GM18502 (cell line): ENCODE data around the gene SMIM28.
"Not testable (repeated sequence)": the region's sequence is repeated elsewhere in the genome, so short reads cannot be mapped to it uniquely, and the experiment has no call there.

Source experiments
- ATAC-seq: cut with Tn5 transposase; IDR thresholded peaks from one replicate; pipeline ENCODE4 v1.9.1; 2021; ENCODE audit warnings: mild to moderate bottlenecking; ENCODE audit not compliant: unreplicated experiment, poor library complexity

Gene SMIM28

DNA sequence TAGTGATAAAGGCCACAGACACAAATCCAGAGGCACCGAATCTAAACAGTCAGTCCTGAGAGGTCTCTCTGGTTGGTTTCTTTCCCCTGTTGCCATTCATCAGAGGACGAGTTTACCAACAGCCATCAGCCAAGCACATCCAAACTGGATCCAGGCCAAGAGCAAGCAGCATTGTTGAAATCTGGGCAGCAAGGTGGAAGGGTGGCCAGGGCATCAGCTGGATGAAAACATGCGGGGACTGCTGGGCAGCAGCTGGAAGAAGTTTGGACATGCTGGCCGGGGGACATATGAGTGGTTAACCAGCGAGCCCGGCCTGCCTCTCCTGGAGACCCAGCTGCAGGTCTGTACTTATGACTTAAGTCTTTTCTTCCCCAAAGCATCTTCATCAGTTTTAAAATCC is at the start of gene SMIM28:
Gene SMIM28 (plus strand): TSS at position 62 of the 400 bp plus-strand sequence. CDS start 168 bp downstream, at position 230.
- no peak for ATAC-seq

DNA sequence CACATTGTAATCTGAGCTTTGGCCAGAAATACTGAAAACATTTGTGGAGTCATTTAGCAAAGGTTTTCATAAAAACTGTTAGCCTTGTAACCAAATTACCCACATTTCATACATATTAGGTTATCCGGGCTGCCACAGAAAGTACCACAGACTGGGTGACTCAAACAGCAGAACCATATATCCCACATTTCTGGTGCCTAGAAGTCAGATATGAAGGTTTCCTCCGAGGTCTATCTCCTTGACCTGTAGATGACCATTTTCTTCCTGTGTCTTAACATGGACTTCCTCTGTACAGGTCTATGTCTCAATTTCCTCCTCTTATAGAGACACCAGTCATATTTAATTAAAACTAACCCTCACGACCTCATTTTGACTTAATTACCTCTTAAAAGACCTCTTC is 49.5 kb upstream of the SMIM28 start:
- ATAC-seq: no peak

DNA sequence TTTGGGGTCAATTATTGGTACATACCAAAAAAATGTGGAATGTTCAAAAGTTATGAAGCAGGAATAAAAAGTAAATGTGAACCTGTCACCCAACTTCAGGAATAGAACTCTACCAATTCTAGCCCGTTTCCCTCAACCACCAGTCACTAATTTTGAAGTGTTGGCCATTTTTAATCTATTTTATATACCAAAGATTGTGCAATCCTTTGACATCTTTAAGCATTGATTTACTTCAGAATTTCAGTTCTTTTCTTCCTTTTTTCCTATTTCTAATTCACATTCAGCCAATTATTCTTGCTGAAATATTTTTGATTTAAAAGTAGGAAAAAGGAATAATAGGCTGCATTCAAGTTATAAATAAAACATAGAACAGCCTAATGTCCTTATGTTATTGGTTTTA is 46.9 kb upstream of the SMIM28 start:
- ATAC-seq: no peak

DNA sequence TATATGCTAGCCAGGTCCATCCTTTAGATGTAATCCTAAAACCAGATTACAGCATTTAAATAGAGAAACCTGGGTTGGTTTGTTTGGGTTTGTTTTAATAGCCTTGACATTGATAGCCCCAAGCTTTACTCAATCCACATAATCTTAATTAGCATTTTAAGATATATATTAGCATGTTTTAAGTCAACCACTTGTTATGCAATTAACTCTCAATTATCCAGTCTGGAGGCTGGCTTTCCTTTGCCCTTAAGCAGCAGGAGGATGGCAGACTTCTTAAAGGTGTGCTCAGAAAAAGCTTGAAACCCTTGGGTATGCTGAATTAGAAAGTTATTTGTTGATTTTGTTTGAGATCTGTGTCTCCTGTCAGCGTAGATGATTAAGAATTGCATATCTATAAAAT is 46.3 kb upstream of the SMIM28 start:
- ATAC-seq: no peak

DNA sequence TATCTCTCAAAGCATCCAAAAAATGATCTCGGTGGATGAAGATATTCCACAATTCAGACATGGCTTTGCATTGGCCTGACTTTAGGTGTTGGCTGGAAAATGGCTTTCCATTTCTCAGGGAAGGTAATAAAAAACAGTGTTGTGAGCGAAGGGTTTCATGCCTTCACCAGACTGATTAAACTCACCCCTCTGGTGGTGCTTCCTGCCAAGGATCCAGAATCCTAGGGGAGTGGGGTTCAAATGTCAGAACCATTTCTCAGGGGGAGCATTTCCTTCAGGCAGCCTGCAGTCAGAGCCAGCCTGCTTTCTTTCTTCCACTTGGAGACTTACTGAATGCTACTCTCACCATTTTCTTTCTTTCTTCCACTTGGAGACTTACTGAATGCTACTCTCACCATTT is 45.7 kb upstream of the SMIM28 start:
- ATAC-seq: no peak

DNA sequence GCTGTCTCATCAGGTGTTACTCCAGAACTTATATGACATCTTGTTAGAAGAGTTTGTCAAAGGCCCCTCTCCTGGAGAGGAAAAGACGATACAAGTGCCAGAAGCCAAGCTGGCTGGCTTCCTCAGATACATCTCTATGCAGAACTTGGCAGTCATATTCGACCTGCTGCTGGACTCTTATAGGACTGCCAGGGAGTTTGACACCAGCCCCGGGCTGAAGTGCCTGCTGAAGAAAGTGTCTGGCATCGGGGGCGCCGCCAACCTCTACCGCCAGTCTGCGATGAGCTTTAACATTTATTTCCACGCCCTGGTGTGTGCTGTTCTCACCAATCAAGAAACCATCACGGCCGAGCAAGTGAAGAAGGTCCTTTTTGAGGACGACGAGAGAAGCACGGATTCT is 43.7 kb upstream of the SMIM28 start:
- ATAC-seq: no peak

DNA sequence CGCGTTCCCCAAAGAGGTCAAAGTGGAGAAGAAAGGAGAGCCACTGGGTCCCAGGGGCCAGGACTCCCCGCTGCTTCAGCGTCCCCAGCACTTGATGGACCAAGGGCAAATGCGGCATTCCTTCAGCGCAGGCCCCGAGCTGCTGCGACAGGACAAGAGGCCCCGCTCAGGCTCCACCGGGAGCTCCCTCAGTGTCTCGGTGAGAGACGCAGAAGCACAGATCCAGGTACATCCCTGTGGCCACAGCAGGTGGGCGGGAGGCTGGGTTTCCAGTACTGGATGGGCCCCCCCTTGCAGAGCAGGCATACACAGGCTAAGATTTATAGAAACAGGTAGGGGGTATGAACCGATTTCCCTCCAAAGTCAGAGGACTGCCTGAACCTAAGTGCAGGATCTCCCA is 42.7 kb upstream of the SMIM28 start:
- no peak for ATAC-seq

DNA sequence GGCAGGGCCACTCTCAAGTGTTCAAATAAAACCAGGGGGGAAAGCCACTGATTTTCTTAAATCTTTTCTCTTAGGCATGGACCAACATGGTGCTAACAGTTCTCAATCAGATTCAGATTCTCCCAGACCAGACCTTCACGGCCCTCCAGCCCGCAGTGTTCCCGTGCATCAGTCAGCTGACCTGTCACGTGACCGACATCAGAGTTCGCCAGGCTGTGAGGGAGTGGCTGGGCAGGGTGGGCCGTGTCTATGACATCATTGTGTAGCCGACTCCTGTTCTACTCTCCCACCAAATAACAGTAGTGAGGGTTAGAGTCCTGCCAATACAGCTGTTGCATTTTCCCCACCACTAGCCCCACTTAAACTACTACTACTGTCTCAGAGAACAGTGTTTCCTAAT is 41.5 kb upstream of the SMIM28 start:
- ATAC-seq: no peak

DNA sequence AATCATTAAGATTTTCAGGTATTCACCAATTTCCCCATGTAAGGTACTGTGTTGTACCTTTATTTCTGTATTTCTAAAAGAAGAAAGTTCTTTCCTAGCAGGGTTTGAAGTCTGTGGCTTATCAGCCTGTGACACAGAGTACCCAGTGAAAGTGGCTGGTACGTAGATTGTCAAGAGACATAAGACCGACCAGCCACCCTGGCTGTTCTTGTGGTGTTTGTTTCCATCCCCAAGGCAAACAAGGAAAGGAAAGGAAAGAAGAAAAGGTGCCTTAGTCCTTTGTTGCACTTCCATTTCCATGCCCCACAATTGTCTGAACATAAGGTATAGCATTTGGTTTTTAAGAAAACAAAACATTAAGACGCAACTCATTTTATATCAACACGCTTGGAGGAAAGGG is 40.6 kb upstream of the SMIM28 start:
- no peak for ATAC-seq

DNA sequence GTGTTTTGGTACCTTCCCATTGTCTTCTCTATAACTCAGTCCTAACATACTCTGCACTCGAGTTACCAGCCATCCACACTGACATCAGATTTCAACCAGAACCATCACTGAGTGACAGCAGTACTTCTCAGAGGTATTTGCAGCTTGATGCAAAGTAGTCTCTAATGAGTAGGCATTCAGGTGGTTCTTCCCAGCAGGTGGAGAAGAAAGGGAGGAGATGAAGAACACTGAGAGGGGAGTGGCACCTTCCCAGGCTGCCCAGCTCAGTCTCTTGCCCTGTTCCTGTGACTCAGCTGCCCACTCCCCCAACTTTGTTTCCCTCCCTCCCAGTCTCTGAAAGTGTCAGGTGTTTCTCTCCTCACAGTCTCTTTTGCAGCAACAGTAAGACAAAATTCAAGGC is 38.7 kb upstream of the SMIM28 start:
- no peak for ATAC-seq

DNA sequence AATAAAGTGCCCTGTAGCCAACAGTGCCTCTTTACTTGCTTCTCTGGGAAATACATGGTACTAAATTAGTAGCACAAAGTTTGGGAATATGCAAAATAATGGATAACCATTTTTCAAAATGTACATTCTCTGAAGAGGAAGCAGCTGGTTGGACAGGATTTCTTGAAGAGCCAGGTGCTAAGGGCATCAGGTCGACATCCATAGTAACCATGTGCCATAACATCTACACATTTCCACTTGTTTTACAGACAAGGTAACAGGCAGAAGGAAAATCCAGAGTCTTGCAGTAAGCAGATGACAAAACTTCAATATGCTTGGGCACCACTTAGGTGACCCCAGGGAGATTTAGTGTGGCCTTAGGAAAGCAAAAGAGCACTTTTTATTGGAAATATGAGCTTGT is 36.5 kb upstream of the SMIM28 start:
- no peak for ATAC-seq

DNA sequence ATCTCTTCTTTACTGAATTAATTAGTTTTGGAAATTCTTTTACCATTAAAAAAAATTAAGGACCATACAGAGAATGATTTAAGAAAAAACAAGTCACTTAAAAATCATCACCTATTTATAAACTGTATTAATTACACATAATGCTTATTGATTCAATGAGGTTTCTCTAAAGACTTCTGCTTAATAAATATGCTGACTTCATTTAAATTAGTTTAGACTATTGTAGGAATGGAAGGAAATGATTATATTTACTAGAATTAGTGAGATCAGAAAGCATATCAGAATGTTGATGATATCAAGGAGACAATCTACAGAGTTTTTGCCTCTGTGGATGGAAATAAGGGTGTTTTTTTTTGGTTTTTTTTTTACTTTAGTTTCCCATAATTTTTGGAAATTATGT is 34.6 kb upstream of the SMIM28 start:
- no peak for ATAC-seq

DNA sequence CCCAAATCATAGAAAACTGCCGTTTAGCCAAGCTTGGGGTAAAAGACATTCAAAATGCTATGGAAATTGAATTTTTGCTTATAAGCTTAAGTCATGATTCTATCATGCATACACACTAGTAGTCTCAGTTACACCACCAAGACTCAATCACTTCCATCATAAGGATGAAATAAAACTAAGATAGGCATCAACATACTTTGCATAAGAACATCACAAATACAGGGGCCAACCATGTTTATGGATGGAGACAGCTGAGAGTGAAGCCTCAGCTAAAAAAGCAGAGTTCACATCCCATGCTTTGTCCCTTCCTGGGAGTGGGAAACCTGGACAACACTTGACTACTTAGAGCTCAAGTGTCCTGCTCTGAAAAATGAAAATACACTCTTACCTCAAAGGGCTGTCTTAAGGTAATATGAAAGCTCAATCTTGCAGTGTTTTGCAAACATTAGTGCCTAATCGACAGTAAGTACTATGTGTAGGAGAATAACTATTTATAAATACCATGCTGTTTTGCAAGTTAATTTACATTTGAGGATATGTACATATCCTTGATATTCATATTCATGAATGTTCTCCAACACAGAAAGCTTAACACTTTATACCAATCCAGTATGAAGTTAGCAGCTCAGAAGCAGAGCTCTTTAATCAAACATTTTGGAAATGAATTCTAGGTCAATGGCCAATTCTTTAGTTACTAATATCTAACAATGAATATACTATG is 32.0 kb upstream of the SMIM28 start:
- ATAC-seq: no peak

DNA sequence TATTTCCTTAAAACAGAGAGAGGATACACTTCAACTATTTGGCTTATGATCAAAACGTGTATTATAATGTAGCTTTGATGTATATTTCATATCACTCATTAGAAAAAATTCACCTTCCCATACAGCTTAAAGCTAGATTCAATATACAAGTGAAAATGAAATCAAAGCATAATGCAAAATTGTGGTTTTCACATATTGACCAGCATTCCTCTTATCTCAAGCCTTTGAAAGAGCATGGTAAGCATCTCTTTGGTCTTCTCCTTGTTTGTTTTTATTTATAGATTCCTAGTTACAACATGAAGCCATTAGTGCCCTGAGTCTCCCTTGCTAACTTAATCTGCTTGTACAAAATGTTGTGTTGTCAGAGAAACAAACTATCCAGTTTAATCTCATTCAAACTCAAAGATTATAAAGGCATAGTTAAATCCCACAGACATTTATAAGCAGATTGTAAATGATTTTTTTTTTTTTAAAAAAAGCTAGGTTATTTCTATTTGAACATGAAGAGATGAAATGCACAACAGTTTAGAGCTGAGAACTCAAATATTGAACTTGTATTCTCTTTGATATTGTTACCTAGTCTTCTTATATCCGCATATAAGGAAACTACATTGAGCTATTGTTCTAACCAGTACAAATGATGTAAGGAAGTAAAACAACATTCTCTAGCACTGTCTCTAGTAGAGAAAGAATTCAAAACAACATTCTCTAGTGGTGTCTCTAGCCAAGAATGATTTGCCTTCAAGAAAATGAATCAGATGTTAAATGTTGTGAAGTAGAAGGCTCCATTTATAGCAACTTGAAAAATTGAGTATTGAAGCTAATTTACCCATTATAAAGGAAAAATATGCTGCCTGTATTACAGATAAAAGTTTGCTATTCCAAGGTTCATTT is 31.2 kb upstream of the SMIM28 start:
- ATAC-seq: no peak

DNA sequence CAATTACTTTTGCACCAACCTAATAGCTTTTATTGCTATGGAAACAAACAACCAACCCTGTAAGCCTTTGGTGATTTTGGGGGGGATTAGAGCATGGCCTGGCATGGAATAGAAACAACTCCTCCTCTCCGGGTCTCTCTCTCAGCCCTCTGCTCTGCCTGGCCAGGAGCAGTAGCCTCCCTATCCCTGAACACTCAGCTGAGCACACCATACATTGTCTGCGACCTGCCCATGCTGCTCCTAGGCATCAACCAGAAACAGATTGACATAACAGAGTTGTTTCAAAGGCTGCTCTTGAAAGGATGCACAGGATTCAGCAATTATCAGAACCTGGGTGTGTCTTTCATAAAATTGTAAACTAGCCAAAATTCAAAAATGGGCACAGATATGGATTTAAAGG is 29.8 kb upstream of the SMIM28 start:
- no peak for ATAC-seq

DNA sequence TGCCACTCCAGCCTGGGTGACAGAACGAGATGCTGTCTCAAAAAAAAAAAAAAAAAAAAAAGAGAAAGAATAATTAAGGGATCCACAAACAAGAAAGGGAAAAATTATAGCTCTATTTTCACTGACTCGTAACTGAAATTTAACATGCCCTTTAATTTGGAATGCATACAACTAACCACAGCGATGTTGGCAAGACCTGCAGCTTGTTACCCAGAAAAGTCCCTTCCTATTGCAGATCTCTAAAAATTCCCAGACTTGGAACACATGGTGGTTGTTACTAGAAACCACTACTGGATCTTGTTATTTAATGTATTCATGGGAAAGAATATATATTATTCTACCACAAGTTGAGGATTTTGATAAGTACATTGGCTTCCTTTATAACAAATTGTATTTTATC is 27.8 kb upstream of the SMIM28 start:
- ATAC-seq: no peak

DNA sequence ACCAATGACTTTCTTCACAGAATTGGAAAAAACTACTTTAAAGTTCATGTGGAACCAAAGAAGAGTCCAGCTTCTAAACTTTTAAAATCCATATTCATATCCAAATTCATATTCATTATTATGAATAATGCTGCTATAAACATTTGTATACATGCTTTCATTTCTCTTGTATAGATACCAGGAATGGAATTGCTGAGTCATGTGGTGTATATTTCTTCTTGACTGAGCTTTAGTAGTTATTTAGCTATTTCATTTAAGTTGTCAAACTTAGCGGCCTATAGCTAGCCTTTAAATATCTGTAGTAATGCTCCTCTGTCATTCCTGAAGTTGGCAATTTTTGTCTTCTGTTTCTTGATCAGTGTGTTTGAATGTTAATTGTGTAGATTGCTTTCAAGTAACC is 19.8 kb upstream of the SMIM28 start:
- no peak for ATAC-seq

DNA sequence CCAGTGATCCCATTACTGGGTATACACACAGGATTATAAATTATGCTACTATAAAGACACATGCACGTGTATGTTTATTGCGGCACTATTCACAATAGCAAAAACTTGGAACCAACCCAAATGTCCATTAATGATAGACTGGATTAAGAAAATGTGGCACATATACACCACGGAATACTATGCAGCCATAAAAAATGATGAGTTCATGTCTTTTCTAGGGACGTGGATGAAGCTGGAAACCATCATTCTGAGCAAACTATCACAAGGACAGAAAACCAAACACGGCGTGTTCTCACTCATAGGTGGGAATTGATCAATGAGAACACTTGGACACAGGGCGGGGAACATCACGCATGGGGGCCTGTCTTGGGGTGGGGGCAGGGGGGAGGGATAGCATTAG is 9.0 kb upstream of the SMIM28 start:
- not testable (repeated sequence) for ATAC-seq

DNA sequence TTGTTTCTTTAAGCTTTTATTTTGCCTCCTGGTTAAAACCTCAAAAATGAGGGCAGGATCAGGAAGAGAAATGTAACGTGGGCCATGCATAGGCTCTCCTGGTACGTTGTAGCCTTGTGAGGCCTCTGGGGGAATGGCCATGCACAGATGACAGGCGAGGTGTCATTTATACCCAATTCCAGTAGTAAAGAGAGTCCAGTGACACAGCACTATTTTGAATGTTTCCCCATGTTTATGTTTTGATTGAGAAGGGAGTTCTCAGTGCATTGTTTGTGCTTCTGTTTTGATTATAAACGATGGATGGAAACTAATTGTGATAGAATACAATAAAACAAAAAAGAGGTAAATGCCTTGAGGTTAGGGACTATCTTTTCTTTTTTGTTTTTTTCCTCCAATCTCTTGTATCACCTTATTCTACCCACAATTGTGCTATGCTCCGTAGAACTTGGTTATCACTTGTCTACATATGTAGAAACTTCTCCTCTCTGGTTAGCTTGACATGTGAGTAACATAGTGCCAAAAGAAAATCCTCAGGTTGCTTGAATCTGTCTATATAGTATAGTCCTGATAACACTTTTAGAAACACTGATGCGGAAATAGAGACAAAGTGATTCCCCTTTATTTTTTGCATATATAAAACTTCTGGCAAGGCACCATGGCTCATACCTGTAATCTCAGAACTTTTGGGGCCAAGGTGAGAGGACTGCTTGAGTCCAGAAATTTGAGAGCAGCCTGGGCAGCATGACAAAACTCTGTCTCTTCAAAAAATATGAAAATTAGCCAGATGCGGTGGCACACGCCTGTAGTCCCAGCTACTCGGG is 6.9 kb upstream of the SMIM28 start:
- ATAC-seq: no peak

DNA sequence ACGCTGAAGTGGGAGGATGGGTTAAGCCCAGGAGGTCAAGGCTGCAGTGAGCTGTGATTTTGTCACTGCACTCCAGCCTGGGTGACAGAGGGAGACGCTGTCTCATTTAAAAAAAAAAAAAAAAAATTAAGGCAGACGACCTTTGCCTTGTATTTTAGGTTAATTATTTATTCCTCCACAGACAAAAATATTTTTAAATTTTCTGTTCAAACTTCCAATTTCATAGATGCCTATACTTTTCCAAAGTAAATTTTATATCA is 6.3 kb upstream of the SMIM28 start:
- no peak for ATAC-seq

DNA sequence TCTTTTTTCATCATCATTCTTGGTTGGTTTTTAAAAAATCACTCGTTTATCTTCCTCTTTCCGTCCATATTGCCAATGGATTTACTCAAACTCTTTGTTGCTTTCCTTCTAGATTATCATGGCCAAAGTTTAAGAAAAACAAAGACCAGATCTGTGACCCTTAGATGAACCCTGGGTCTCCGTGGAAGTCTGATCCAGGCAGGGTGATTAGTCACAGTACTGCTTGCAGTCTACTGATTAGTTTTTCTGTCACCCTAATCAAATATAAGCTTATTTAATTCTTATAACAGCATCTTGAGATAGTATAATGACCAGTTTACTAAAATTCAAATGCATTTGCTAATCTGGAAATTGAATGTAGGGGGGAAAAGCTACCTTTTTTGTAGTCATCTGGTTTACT is 6.0 kb upstream of the SMIM28 start:
- ATAC-seq: no peak
